Dermis microvascular lymphatic vessel endothelial cell (primary cell): Measurements from ENCODE around the gene PROK2. TPM values are rescaled to one million over a fixed set of nuclear protein-coding genes. Genes with fewer than 3 reads are reported as not detected.
A peak's percentile ranks its signal among the peaks of the same experiment; 100 is the strongest.

Experiments used
- DNase-seq, 2 donors: peaks; one replicate each; pipeline versions ENCODE4 v3.0.0 to v3.0.0-alpha.2; 2010; ENCODE audit warnings: low read depth in 2 of 2
- total RNA-seq: library from RNA; depleted of rRNA; stranded (reverse); fragments of >200 nt; gene quantifications from 2 replicates; pipeline ENCODE4 v1.2.1, GENCODE V29; 2014

Gene PROK2
- total RNA-seq, 1 donor from 2014 or later, result not detected

- DNase-seq, result no peak
Observed at GRCh38 chr3:71742621-71743020, 42.3 kb downstream of the PROK2 start.

- DNase-seq, result no peak
Observed at GRCh38 chr3:71734881-71735280, 50.1 kb downstream of the PROK2 start.

DNA sequence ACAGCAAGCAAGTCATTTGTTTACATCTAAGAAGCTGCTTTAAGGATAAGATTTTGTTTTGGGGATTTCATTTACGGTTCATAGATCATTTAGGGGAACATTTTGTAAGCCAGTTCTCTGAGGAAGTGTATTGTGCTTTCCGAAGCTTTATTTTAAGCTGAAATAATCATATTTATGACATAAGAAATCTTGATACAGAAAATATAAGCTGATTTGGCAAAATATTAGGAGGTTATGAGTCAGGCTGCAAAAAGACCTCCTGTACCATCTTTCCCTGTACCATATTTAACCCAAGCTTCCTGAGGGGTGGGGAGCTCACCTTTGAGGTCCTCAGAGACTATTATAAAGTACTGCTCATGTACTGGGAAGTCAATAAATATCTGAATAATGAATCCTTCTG lies 51.6 kb downstream of the PROK2 start:
- DNase-seq, result no peak

DNA sequence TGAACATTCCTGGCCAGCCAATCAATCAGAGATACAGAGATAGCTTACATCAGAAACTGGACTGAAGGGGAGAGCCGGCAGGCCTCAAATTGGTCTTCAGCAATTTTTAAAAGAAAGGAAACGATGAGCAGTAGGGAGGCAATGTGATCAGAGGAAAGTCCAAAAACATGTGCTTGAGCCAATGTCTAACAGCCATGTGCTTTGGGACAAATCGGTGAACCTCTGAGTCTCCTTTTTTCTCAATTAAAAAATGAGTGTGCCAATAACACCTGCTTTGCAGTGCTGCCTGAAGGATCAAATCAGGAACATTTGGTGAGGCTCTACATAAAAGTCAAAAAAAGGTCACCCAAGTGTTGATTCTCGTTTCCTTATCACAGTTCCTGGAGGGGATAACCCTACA lies 52.3 kb downstream of the PROK2 start:
- no peak for DNase-seq

- no peak for DNase-seq
Observed at GRCh38 chr3:71728632-71729342, 56.2 kb downstream of the PROK2 start.

- no peak for DNase-seq
Observed at GRCh38 chr3:71726146-71726545, 58.8 kb downstream of the PROK2 start.

GRCh38 chr3:71725271-71725991 lies 59.5 kb downstream of the PROK2 start, which contains the start of gene EIF4E3:
Gene EIF4E3 (minus strand): TSS chr3:71725402. CDS start chr3:71725367, 35 bp downstream.
- DNase-seq, result peak in 1 of 2 donors; percentile 39

- DNase-seq, result peak in 1 of 2 donors; percentile 16
Observed at GRCh38 chr3:71724584-71725270, 60.2 kb downstream of the PROK2 start.

DNA sequence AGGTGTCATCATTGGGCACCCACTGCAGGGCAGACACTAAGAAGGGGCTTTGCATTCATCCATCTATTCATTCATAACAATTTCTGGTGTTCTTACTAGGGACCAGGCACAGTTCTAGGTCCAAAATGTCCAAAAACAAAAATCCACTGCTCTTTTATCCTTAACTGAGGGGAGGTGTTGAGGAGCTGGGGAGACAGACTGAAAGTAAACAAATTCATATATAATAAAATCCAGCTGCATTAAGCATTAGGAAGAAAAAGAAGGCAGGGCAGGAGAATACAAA lies 60.8 kb downstream of the PROK2 start:
- DNase-seq, result no peak

DNA sequence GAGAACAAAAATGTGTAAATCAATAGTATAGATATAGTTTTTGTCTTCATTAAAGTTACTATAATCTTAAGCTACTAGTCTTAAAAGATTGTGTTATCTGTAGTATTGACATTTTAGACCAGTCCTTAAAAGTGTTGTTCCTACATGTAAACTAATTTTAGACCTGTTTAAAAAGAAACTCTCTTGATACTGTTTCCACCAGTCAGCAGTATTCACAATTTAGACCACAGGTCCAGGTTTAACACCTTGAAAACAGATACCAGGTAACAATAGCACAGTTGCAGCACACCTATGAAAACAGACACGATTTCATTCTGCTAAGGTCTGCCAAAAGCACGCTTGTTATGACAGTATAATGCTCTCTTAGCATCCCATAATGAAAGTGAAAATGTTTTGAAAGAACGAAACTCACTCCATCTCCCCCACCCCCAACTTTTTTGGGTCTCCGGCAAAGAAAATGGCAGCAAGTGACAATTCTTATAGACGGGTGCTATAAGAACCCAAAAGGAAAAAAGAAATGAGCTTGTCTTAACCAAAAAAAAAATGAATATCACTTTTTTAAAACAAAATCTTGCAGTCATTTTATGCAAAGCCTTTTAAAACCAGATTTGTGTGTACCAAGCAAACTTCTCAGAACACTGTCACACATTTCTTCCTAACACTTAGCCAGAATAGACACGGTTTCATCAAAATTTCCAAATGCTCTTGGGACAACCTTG lies 61.3 kb downstream of the PROK2 start:
- DNase-seq, result no peak

- DNase-seq, result no peak
Observed at GRCh38 chr3:71722693-71723092, 62.3 kb downstream of the PROK2 start.

Other genes with a start within 250 kb of the PROK2 start
- gene FOXP1, start 201.4 kb downstream of the PROK2 start, total RNA-seq, result 56.7 and 80.3 TPM in 2 replicates
- 1.5 and 3.3 TPM in 2 replicates for gene EIF4E3, start 59.7 kb downstream of the PROK2 start, total RNA-seq
- gene GPR27, start 31.3 kb downstream of the PROK2 start, total RNA-seq, result not detected in 2 replicates